ENCODE measurements around the gene GLG1.
"Not testable (repeated sequence)": the region's sequence is repeated elsewhere in the genome, so short reads cannot be mapped to it uniquely, and the experiment has no call there.

The GLG1 gene

DNA sequence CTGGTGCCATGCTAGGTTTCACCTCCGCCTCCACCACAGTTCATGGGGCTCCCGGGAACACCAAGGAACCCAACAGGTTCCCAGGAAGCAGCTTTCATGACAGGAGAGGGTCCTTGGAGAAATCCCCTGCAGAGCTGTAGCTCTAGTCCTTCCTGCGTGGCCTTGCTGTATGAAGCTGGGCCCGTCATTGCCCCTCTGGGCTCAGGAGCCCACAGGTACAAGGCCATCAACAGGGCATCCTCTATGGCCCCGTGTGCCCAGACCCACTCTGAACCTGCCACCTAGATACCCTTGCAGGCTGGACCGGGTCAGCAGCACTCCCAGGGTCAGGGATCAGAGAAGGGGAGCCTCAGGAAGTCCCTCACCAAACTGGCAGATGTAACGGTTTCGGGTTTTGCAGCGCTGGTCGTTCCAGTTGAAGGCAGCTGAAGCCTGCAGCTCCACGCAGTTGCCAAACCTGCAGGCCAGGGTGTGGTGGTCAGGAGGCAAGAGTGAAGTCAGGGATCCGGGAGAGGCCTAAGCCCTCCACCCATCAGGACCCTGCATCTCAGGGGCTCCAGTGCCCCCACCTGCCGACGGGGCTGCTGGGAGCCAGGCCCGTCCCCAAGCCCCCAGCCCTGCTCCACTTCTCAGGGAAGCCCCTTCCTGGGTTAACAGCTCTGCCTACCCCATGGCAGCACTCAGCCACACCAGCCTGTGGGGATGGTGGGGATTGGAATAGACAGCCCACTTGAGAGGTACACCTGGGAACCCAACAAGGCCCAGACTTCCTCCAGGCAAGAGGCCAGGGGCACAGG, 197.5 kb downstream of the GLG1 start:
- not testable (repeated sequence) for DNase-seq (ENCODE audit: low spot score)

DNA sequence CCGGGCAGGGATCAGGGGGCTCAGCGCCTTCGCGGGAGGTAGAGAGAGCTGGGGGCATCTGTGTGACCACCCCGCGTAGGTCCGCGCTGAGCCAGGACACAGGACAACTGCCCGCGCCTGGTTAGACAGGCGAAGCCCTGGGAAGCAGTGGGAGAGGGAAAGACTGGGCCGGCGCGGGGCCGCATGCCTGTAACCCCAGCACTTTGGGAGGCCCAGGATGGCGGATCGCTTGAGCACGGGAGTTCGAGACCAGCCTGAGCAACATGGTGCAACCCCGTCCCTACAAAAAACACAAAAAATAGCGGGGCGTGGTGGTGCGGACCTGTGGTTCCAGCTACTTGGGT, 199.6 kb downstream of the GLG1 start:
- DNase-seq (ENCODE audit: low spot score), result not testable (repeated sequence)

DNA sequence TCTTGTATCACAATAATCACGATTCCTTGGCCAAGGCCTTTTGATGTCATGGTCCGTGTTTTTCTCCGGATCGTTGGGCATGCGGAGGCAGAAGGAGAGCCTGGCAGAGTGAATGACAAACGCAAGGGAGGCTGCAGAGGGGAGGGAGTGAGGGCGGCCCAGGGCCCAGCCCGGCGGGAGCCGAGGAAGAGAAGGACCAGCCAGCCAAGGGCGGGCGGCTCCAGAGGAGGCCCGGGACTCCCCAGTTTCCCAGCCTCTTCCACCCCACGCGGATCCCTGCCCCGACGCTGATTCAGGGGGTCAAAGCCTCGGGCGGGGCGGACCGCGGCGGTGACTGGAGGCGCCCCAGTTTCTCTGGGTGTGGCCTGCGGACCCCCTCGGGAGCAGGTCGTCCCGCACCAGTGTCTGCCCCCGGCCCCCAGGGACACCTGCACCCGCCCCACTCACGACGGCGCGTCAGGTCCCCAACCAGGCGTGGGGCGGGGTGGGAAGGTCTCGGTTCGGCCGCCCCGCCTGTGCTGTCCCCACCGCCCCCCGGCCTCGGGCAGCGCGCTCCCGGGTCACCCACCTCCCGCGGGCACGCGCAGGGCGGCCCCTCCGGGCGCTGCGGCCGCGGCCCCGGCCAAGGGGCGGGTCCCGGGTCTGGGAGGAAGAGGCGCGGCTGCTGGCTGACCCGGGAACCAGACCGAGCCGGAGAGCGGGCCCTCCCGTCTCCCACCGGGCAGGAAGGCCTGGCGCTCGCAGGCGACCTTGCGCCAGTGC, 200.1 kb downstream of the GLG1 start:
- DNase-seq (ENCODE audit: low spot score), result not testable (repeated sequence)

DNA sequence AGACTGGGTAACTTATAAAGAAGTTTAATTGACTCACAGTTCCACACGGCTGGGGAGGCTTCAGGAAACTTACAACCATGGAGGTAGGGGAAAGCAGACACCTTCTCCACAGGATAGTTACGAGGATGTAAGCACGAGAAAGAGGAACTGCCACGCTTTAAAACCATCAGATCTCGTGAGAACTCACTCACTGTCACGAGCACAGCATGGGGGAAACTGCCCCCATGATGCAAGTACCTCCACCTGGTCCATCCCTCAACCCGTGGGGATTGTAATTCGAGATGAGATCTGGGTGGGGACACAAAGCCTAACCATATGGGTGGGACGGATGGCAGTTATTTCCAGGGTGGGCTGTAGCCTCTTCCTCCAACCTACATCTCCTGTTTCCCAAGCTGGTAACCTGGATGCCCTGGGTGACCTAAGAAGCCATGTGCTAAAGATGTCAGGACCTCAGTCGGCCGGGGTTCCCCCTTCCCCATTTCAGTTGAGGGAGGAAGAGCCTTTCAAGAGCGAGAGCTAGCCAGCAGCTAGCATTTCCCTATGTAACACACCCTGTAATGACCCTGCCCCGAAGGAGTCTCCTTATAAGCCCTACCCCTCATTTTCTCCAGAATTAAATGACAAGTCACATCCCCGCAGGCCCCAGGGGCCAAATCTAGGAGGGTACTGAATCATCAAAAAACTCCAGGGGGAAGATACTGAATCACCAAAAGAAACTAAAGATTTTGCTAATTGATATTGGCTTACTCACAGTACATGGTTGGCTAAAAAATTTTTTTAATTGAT, 202.6 kb downstream of the GLG1 start:
- not testable (repeated sequence) for DNase-seq (ENCODE audit: low spot score)

DNA sequence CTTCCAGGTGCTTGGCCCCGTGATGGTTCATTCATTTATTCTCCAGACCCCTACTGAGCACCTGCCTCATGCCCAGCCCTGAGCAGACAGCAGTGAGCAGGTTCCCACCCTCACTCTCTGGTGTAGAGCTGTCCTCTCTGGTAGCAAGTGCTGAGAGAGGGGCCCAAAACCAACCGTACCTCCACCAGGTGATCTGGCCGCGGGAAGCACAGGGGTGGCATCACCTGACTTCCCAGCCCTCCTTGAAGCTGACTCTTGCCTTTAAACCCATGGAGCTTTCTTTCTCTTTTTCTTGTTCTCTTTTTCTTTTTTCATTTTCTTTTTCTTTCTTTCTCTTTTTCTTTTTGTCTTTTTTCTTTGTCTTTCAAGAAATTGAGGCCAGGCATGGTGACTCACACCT, 206.7 kb downstream of the GLG1 start:
- DNase-seq (ENCODE audit: low spot score), result not testable (repeated sequence)

DNA sequence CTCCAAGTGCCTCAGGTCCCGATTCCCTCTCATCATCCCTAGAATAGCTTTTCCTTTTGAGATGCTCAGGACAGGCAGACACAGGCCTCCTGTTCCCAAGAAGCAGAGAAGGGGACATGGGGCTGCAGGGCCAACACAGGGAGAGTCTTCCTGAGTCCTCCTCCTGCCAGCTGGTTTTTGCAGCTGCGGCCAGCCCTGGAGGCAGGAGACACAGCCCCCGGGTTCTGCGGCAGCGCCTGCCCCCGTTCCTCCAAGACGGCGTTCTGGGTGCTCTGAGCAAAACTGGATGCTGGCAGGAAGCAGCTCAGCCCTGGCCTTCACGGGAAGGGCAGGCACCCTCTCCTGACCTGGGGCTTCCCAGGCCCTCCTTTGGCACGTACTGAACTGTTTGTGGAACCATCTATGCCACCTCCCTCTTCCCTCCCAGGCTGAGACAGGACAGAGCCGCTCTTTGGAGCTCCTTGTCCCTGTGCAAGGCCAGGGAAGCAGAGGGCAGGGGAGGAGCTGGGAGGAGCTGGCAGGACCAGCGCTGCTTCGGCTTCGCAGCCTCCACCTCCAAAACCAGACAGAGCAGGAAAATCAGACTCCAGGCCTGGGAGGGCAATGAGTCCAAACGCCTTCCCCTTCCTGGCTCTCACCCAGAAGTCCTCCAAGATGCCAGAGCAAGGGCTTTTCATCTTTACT, 208.6 kb downstream of the GLG1 start:
- not testable (repeated sequence) for DNase-seq (ENCODE audit: low spot score)

All from cerebellar cortex (tissue), 1 donor.